CD4-positive, alpha-beta T cell treated with Interleukin-4 for 1 hour (primary cell): Measurements from ENCODE around the gene FAM78B.

Experiments
- DNase-seq, 2 donors: peaks; one replicate each; pipeline ENCODE4 v3.0.0-alpha.2; 2020 to 2022

Gene FAM78B

GRCh38 chr1:166063701-166064100 is 103.1 kb downstream of the FAM78B start:
- no peak for DNase-seq

- no peak for DNase-seq
Observed at GRCh38 chr1:166062421-166063070, 104.3 kb downstream of the FAM78B start.

- no peak for DNase-seq
Observed at GRCh38 chr1:166057650-166058049, 109.2 kb downstream of the FAM78B start.

- DNase-seq: no peak
Observed at GRCh38 chr1:166053395-166053794, 113.4 kb downstream of the FAM78B start.

- DNase-seq: no peak
Observed at GRCh38 chr1:166040202-166040997, 126.4 kb downstream of the FAM78B start.

GRCh38 chr1:166039436-166040201 is 127.2 kb downstream of the FAM78B start:
- DNase-seq: no peak

- DNase-seq: no peak
Observed at GRCh38 chr1:166036092-166036491, 130.7 kb downstream of the FAM78B start.

- no peak for DNase-seq
Observed at GRCh38 chr1:166032572-166033371, 134.0 kb downstream of the FAM78B start.

GRCh38 chr1:166031932-166032571 is 134.7 kb downstream of the FAM78B start:
- DNase-seq: no peak

- no peak for DNase-seq
Observed at GRCh38 chr1:166029196-166029945, 137.4 kb downstream of the FAM78B start.

GRCh38 chr1:166026555-166026954 is 140.2 kb downstream of the FAM78B start:
- DNase-seq: no peak

- DNase-seq: no peak
Observed at GRCh38 chr1:166026143-166026542, 140.7 kb downstream of the FAM78B start.

- DNase-seq: no peak
Observed at GRCh38 chr1:166020210-166020609, 146.6 kb downstream of the FAM78B start.
